MM.1S (cell line): ENCODE measurements around the gene TCERG1L.

Experiments
- DNase-seq: peaks from one replicate; pipeline ENCODE4 v3.0.0-alpha.2; 2015
- H2AFZ ChIP-seq: fragments of 300-600 bp; sonication (generic); 2 replicates; pipeline ENCODE4 v1.6.0; 2016; ENCODE audit warnings: antibody characterized with exemption, low read length
- H3F3A ChIP-seq: fragments of 300-600 bp; sonication (generic); 2 replicates; pipeline ENCODE4 v1.6.1; 2016; ENCODE audit warnings: mild to moderate bottlenecking, antibody characterized with exemption, low read length, moderate library complexity, mixed read lengths; ENCODE audit not compliant: insufficient read depth
- H3K27ac ChIP-seq: fragments of 300-600 bp; sonication (generic); 2 replicates; pipeline ENCODE4 v1.5.1; 2016; ENCODE audit warnings: mild to moderate bottlenecking, low read length
- H3K27me3 ChIP-seq: fragments of 300-600 bp; sonication (generic); replicated peaks from 2 replicates; pipeline ENCODE4 v1.6.0; 2016; ENCODE audit warnings: low read length; ENCODE audit not compliant: insufficient read depth
- H3K36me3 ChIP-seq: fragments of 300-600 bp; sonication (generic); replicated peaks from 2 replicates; pipeline ENCODE4 v1.6.1; 2016; ENCODE audit warnings: mild to moderate bottlenecking, low read length, mixed read lengths; ENCODE audit not compliant: insufficient read depth
- H3K4me1 ChIP-seq: fragments of 300-600 bp; sonication (generic); 2 replicates; pipeline ENCODE4 v1.6.1; 2016; ENCODE audit warnings: low read length, mixed read lengths
- H3K4me2 ChIP-seq: fragments of 300-600 bp; sonication (generic); 2 replicates; pipeline ENCODE4 v1.6.0; 2016; ENCODE audit warnings: low read depth, low read length
- H3K4me3 ChIP-seq: fragments of 300-600 bp; sonication (generic); 2 replicates; pipeline ENCODE4 v1.5.1; 2016; ENCODE audit warnings: low read length, mixed read lengths
- H3K79me2 ChIP-seq: fragments of 300-600 bp; sonication (generic); 2 replicates; pipeline ENCODE4 v1.6.1; 2016; ENCODE audit warnings: mixed run types, low read length, mixed read lengths
- H3K9ac ChIP-seq: fragments of 300-600 bp; sonication (generic); 2 replicates; pipeline ENCODE4 v1.6.1; 2016; ENCODE audit warnings: low read length, mixed read lengths
- H3K9me2 ChIP-seq: fragments of 300-600 bp; sonication (generic); replicated peaks from 2 replicates; pipeline ENCODE4 v1.6.1; 2016; ENCODE audit warnings: mild to moderate bottlenecking, low read length, mixed read lengths; ENCODE audit not compliant: insufficient read depth
- H3K9me3 ChIP-seq: fragments of 300-600 bp; sonication (generic); replicated peaks from 2 replicates; pipeline ENCODE4 v1.6.1; 2016; ENCODE audit warnings: mild to moderate bottlenecking, low read length, mixed read lengths; ENCODE audit not compliant: insufficient read depth
- H4K20me1 ChIP-seq: fragments of 300-600 bp; sonication (generic); 2 replicates; pipeline ENCODE4 v1.6.1; 2016; ENCODE audit warnings: mild to moderate bottlenecking, low read length, moderate library complexity, mixed read lengths; ENCODE audit not compliant: insufficient read depth
- EZH2 ChIP-seq: fragments of 300-600 bp; sonication (generic); optimal IDR thresholded peaks from 2 replicates; pipeline ENCODE3; 2017; ENCODE audit warnings: low read depth, mild to moderate bottlenecking, antibody characterized with exemption, low read length, mixed read lengths
- EZH2phosphoT487 ChIP-seq: fragments of 300-600 bp; sonication (generic); IDR thresholded peaks from 2 replicates; pipeline ENCODE4 v1.6.1; 2018; ENCODE audit warnings: antibody characterized with exemption, low read length
- TF ChIP-seq, protein P1 (sequence below): fragments of 300-600 bp; sonication (generic); IDR thresholded peaks from 2 replicates; pipeline ENCODE4 v1.5.1; 2016; ENCODE audit warnings: antibody characterized with exemption, low read length, mixed read lengths

Gene TCERG1L

DNA sequence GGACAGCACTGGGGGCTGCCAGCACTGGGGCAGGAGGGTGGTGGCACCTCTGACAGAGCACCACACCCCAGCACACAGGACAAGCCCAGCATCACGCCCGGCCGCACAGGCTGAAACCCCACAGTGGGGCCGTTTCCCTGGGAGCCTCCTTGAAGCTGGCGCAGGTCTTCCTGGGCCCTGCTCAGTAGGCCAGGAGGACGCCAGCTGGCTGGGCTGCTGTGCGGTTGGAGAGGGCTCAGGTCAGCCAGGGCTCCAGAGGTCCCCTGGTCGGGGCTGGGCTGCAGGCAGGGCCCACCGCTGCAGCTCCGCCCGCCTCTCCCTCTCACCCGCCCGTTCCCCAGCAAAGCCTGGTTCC, 137.3 kb downstream of the TCERG1L start:
- H3K9me2 ChIP-seq, result no peaks in the 10 kb centered on the region
- no peaks in the 10 kb centered on the region for H3K36me3 ChIP-seq
- no peak overlapping the region for H3K9ac ChIP-seq
- no peak overlapping the region for H2AFZ ChIP-seq
- no peaks in the 10 kb centered on the region for H3K4me1 ChIP-seq
- H3K79me2 ChIP-seq, result no peaks in the 10 kb centered on the region
- TF ChIP-seq EZH2phosphoT487 (no peak), EZH2 (no peak)
- TF ChIP-seq, protein P1, sequence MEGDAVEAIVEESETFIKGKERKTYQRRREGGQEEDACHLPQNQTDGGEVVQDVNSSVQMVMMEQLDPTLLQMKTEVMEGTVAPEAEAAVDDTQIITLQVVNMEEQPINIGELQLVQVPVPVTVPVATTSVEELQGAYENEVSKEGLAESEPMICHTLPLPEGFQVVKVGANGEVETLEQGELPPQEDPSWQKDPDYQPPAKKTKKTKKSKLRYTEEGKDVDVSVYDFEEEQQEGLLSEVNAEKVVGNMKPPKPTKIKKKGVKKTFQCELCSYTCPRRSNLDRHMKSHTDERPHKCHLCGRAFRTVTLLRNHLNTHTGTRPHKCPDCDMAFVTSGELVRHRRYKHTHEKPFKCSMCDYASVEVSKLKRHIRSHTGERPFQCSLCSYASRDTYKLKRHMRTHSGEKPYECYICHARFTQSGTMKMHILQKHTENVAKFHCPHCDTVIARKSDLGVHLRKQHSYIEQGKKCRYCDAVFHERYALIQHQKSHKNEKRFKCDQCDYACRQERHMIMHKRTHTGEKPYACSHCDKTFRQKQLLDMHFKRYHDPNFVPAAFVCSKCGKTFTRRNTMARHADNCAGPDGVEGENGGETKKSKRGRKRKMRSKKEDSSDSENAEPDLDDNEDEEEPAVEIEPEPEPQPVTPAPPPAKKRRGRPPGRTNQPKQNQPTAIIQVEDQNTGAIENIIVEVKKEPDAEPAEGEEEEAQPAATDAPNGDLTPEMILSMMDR, result no peak
- H3K4me2 ChIP-seq, result no peak overlapping the region
- no peak overlapping the region for H3K27ac ChIP-seq
- no peaks in the 10 kb centered on the region for H4K20me1 ChIP-seq
- H3F3A ChIP-seq, result no peaks in the 10 kb centered on the region
- H3K4me3 ChIP-seq, result no peak overlapping the region
- no peaks in the 10 kb centered on the region for H3K27me3 ChIP-seq
- DNase-seq, result no peak
- no peaks in the 10 kb centered on the region for H3K9me3 ChIP-seq

DNA sequence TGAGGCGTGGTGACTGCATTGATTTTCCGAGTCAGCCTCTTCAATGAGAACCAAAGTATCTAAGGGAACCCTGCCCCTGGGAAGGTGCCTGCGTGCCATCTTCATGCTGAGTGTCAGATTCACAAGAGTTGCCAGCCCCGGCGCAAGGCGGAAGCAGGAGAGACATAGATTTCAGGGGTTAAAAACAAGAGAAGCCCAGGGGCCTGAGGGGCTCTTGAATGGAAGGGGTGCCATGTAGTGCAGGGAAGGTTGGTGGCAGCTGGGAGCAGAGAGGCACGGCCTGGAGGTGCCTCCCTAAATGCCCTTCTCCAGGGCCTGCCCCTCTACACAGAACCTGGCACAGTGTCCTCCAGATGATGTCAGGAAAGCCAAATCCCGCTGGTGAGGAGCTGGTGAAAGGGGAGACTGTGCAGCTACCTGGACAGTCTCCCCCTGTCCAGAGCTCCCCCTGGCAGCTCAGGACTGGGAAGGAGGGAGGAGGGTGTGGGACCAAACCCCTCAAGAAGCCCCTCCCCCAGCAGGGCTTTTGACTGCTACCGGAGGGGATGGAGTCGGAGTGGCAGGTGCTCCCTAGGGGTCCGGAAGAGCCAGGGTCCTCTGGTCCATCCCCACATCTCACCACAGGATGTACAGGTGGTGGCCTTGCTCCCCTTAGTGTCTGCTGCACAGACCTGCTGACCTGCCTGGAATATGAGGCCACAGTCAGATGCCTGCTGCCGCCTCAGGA, 137.9 kb downstream of the TCERG1L start:
- Histone ChIP-seq H4K20me1 (no peaks in the 10 kb centered on the region), H3K9me2 (no peaks in the 10 kb centered on the region), H3K4me1 (no peaks in the 10 kb centered on the region), H3K79me2 (no peaks in the 10 kb centered on the region), H3K27ac (no peak overlapping the region), H3K9me3 (no peaks in the 10 kb centered on the region), H3K9ac (no peak overlapping the region), H3K4me2 (no peak overlapping the region), H2AFZ (no peak overlapping the region), H3K27me3 (no peaks in the 10 kb centered on the region), H3K4me3 (no peak overlapping the region), H3K36me3 (no peaks in the 10 kb centered on the region), H3F3A (no peaks in the 10 kb centered on the region)
- DNase-seq, result no peak
- TF ChIP-seq, protein P1, result no peak
- TF ChIP-seq EZH2phosphoT487, result no peak
- TF ChIP-seq EZH2, result no peak

DNA sequence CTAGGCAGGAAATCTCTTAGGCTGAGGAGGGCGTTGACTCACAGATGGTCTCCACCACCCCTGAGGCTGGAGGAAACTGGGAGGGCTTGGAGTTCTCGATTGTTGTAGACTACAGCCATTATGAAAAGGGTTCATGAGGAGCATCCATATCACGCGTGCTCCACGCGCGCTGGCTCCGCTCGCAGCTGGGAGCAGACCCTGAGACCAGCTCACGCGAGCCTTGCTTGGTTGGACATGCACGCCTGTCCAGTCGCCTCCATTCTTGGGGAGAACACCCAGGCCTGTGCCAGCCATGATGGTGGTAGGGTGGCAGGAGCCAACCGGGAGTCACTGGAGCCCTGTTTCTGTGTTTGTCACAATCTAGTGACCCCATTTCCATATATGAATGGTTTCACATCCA, 139.1 kb downstream of the TCERG1L start:
- no peak for DNase-seq
- Histone ChIP-seq H3F3A (no peaks in the 10 kb centered on the region), H3K79me2 (no peaks in the 10 kb centered on the region), H3K9me2 (no peaks in the 10 kb centered on the region), H4K20me1 (no peaks in the 10 kb centered on the region), H3K36me3 (no peaks in the 10 kb centered on the region), H2AFZ (no peak overlapping the region), H3K27me3 (no peaks in the 10 kb centered on the region), H3K27ac (no peak overlapping the region), H3K9me3 (no peaks in the 10 kb centered on the region), H3K4me3 (no peak overlapping the region), H3K4me2 (no peak overlapping the region), H3K4me1 (no peaks in the 10 kb centered on the region), H3K9ac (no peak overlapping the region)
- TF ChIP-seq EZH2phosphoT487 (no peak), EZH2 (no peak)
- TF ChIP-seq, protein P1, result no peak
